KOPT-K1 (cell line): ENCODE results near the gene ZNF639.

Experiments used
- H3K27ac ChIP-seq: fragments of 200-600 bp; sonication (generic); 2 replicates; pipeline ENCODE4 v1.5.1; 2016; ENCODE audit warnings: antibody characterized with exemption, mild to moderate bottlenecking, low read depth, low read length; ENCODE audit not compliant: poor library complexity, severe bottlenecking
- H3K36me3 ChIP-seq: fragments of 200-600 bp; sonication (generic); 2 replicates; pipeline ENCODE4 v1.5.1; 2017; ENCODE audit warnings: antibody characterized with exemption, mild to moderate bottlenecking, low read length, moderate library complexity; ENCODE audit not compliant: insufficient read depth
- H3K9me3 ChIP-seq: fragments of 200-600 bp; sonication (generic); 2 replicates; pipeline ENCODE4 v1.5.1; 2017; ENCODE audit warnings: antibody characterized with exemption, low read length, mild to moderate bottlenecking; ENCODE audit not compliant: insufficient read depth, poor library complexity, severe bottlenecking

The ZNF639 gene

GRCh38 chr3:179336345-179336929 lies 13.6 kb downstream of the ZNF639 start:
- Histone ChIP-seq H3K36me3 (peaks cover 72% of the 10 kb centered on the region), H3K27ac (no peak overlapping the region), H3K9me3 (no peaks in the 10 kb centered on the region)

- H3K27ac ChIP-seq = peak within 1 kb of the TSS; percentile 58
These were observed 24.7 kb downstream of the ZNF639 start, which contains the start of gene MFN1 for GRCh38 chr3:179347345-179348194. TSS of gene MFN1 (plus strand) at chr3:179347709. CDS start at chr3:179348852, 1,143 bp downstream.

GRCh38 chr3:179348325-179349013 lies 25.6 kb downstream of the ZNF639 start:
- Histone ChIP-seq H3K27ac (peak overlapping the region; percentile 58), H3K36me3 (peaks cover 39% of the 10 kb centered on the region), H3K9me3 (no peaks in the 10 kb centered on the region)

More at GRCh38 chr3:179347345-179348194, 24.7 kb downstream of the ZNF639 start, which contains the start of gene MFN1:
- Histone ChIP-seq H3K36me3 (peaks cover 34% of the 10 kb centered on the region), H3K9me3 (no peaks in the 10 kb centered on the region)

GRCh38 chr3:179355996-179356395 lies 33.2 kb downstream of the ZNF639 start:
- no peaks in the 10 kb centered on the region for H3K9me3 ChIP-seq
- no peak overlapping the region for H3K27ac ChIP-seq
- H3K36me3 ChIP-seq = peaks cover 95% of the 10 kb centered on the region

- Histone ChIP-seq H3K27ac (no peak overlapping the region), H3K36me3 (peaks cover 89% of the 10 kb centered on the region)
These were observed 40.5 kb downstream of the ZNF639 start for GRCh38 chr3:179363332-179363731.

GRCh38 chr3:179369621-179370020 lies 46.8 kb downstream of the ZNF639 start:
- H3K36me3 ChIP-seq = peaks cover 58% of the 10 kb centered on the region
- H3K27ac ChIP-seq = no peak overlapping the region
- no peaks in the 10 kb centered on the region for H3K9me3 ChIP-seq

More at GRCh38 chr3:179363332-179363731, 40.5 kb downstream of the ZNF639 start:
- H3K9me3 ChIP-seq = no peaks in the 10 kb centered on the region

- Histone ChIP-seq H3K36me3 (peaks cover 64% of the 10 kb centered on the region), H3K27ac (no peak overlapping the region), H3K9me3 (no peaks in the 10 kb centered on the region)
These were observed 51.1 kb downstream of the ZNF639 start for GRCh38 chr3:179373938-179374337.

GRCh38 chr3:179375091-179375999 lies 52.5 kb downstream of the ZNF639 start:
- Histone ChIP-seq H3K9me3 (no peaks in the 10 kb centered on the region), H3K27ac (no peak overlapping the region), H3K36me3 (peaks cover 67% of the 10 kb centered on the region)

- Histone ChIP-seq H3K36me3 (peaks cover 67% of the 10 kb centered on the region), H3K9me3 (no peaks in the 10 kb centered on the region), H3K27ac (no peak overlapping the region)
These were observed 53.6 kb downstream of the ZNF639 start for GRCh38 chr3:179376474-179376873.
